Thyroid gland (tissue), 4 donors: Measurements from ENCODE around the gene UPK1A. TPM values are rescaled to one million over a fixed set of nuclear protein-coding genes. Genes with fewer than 3 reads are reported as not detected.

Source experiments
- DNase-seq, 2 donors: peaks; one replicate each; pipeline ENCODE4 v3.0.0-alpha.2; 2019
- H3K27ac ChIP-seq, 3 donors: fragments of 200-600 bp; sonication (generic); 1 replicate in 2 of 3; 2 replicates in 1 of 3; pipeline ENCODE4 v1.5.1; 2016 to 2019; ENCODE audit warnings: mild to moderate bottlenecking in 1 of 3, moderate library complexity in 1 of 3
- H3K27me3 ChIP-seq: fragments of 200-600 bp; sonication (generic); one replicate; pipeline ENCODE4 v1.5.1; 2019
- H3K36me3 ChIP-seq, 2 donors: fragments of 200-600 bp; sonication (generic); one replicate each; pipeline ENCODE4 v1.5.1; 2016 to 2019
- H3K4me1 ChIP-seq, 2 donors: fragments of 200-600 bp; sonication (generic); one replicate each; pipeline ENCODE4 v1.5.1; 2017 to 2019
- H3K4me3 ChIP-seq, 3 donors: fragments of 200-600 bp; sonication (generic); replicated peaks in 1 of 3; 1 replicate in 2 of 3; 2 replicates in 1 of 3; pipeline ENCODE4 v1.5.1; 2016; ENCODE audit warnings: mild to moderate bottlenecking in 1 of 3
- H3K9me3 ChIP-seq: fragments of 200-600 bp; sonication (generic); one replicate; pipeline ENCODE4 v1.5.1; 2017
- CTCF ChIP-seq, 6 experiments: fragments of 200-600 bp in 3 of 6; fragments of 450-650 bp in 3 of 6; sonication (generic) in 3 of 6; IDR thresholded peaks; one replicate each; pipeline ENCODE4 v1.5.1; 2016 to 2019; ENCODE audit warnings: antibody characterized with exemption in 6 of 6, mild to moderate bottlenecking in 2 of 6, inconsistent platforms in 1 of 6, moderate library complexity in 1 of 6
- POLR2A ChIP-seq, 2 donors: fragments of 450-650 bp; IDR thresholded peaks; one replicate each; pipeline ENCODE4 v1.6.1; 2017; ENCODE audit warnings: antibody characterized with exemption in 2 of 2, mild to moderate bottlenecking in 2 of 2, moderate library complexity in 1 of 2
- WGBS, 2 donors: methylation state at CpG; one replicate each; pipeline ENCODE4 v1.1.5; 2017; 5-methylcytosine and 5-hydroxymethylcytosine counted together
- intact Hi-C: fragments of 100-400 bp; cut with DNase I; formaldehyde crosslinking; loops from one replicate; pipeline ENCODE4 v1.15.1; 2023
- total RNA-seq, 4 donors: library from RNA; depleted of rRNA; stranded (reverse); fragments of >200 nt; gene quantifications; one replicate each; pipeline ENCODE4 v1.2.3, GENCODE V29; 2016

Gene UPK1A
- total RNA-seq, 4 donors from 2014 or later, result not detected

- peak; percentile 97 to 98 for DNase-seq
- Histone ChIP-seq H3K4me1 (peaks cover 19 to 32% of the 10 kb centered on the region in 2 donors), H3K36me3 (no peaks in the 10 kb centered on the region), H3K27ac (peak overlapping the region; percentile 55 to 88 (median 62)), H3K27me3 (no peaks in the 10 kb centered on the region), H3K4me3 (peak overlapping the region; percentile 8 to 69 (median 47)), H3K9me3 (no peaks in the 10 kb centered on the region)
- WGBS, 2 donors, result 0% methylated on average over 15 to 16 of the region's 60 CpGs
- TF ChIP-seq POLR2A (IDR thresholded peaks at IDR 0.05) (peak in 1 of 2 donors; percentile 60), CTCF (IDR thresholded peaks at IDR 0.05) (peak in 1 of 6 experiments; percentile 13)
- intact Hi-C loops, result no loop called here
These were observed 21.9 kb upstream of the UPK1A start for GRCh38 chr19:35644206-35644986.

DNA sequence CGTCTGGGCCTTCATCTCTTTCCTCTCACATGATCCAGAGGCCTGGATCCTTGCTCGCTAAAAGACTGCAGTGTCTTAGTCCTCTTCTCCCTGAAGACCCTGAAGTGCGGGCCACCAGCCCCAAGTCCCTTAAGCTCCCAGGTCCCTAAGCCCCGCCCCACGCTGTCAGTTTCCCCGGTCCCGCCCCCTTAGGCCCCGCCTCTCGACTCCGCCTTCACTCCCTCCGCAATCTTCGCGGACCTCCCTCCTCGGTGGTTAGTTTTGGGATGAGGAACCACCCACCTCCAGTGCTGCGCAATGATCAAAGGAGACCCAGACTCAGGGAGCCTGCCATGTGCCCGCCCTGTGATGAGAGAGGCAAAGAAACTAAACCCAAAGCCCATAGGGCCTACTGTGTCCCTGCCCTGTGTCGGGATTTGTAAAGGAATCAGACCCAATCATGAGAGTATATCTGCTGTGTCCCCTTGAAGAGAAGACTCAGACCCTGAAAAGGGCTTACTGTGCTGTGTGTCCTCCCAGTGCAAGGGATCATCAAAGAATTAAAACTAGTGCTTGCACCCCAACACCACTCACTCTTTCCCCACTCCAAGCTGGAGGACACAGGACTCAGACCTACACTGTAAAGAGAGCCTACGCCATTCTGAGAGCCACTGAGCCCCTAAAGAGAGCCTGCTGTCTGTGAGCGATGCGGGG is 21.2 kb upstream of the UPK1A start:
- WGBS, 2 donors, result 22 to 24% methylated on average over 13 to 19 of the region's 20 CpGs
- Histone ChIP-seq H3K27me3 (no peaks in the 10 kb centered on the region), H3K4me1 (peaks cover 19 to 37% of the 10 kb centered on the region in 2 donors), H3K9me3 (no peaks in the 10 kb centered on the region), H3K4me3 (peak overlapping the region in 1 of 3 donors; percentile 47), H3K36me3 (no peaks in the 10 kb centered on the region), H3K27ac (peak overlapping the region; percentile 30 to 88 (median 55))
- TF ChIP-seq CTCF (IDR thresholded peaks at IDR 0.05) (no peak), POLR2A (IDR thresholded peaks at IDR 0.05) (no peak)
- intact Hi-C loops, result no loop called here
- DNase-seq, result peak; percentile 71 to 79

DNA sequence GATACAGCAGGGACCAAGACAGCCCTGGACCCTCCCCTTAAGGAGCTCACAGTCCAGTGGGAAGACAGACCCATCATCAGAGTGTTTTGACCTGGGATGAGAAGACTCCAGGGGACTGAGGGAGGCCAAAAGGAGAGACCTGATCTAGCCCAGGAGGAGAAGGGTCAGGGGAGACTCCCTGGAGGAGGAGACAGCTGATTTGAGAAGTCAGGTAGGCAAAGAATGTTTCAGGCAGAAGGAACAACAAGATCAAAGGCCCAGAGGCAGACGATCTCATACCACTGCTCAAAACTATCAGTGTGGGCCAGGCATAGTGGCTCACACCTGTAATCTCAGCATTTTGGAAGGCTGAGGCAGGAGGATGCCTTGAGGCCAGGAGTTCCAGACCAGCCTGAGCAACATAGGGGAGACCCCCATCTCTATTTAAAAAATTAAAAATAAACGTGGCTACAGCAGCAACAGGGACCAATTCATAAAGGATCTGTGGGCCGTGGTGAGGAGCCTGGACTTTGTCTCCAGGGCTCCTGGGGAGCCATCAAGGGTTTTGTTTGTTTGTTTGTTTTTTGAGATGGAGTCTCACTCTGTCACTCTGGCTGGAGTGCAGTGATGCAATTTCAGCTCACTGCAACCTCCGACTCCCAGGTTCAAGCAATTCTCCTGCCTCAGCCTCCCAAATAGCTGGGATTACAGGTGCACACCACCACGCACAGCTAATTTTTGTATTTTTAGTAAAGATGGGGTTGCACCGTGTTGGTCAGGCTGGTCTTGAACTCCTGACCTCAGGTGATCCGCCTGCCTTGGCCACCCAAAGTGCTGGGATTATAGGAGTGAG is 20.4 kb upstream of the UPK1A start:
- TF ChIP-seq POLR2A (IDR thresholded peaks at IDR 0.05) (no peak), CTCF (IDR thresholded peaks at IDR 0.05) (no peak)
- intact Hi-C loops, result no loop called here
- H3K27ac ChIP-seq, result no peak overlapping the region
- no peaks in the 10 kb centered on the region for H3K27me3 ChIP-seq
- WGBS, 2 donors, result 77 to 78% methylated on average over 7 of the region's 7 CpGs
- no peaks in the 10 kb centered on the region for H3K36me3 ChIP-seq
- no peak for DNase-seq
- peaks cover 19 to 37% of the 10 kb centered on the region in 2 donors for H3K4me1 ChIP-seq
- no peak overlapping the region for H3K4me3 ChIP-seq
- no peaks in the 10 kb centered on the region for H3K9me3 ChIP-seq

GRCh38 chr19:35648017-35648961 is 18.0 kb upstream of the UPK1A start, which contains the start of gene COX6B1:
Gene COX6B1 (plus strand): TSS chr19:35648323. CDS start chr19:35651244, 2,921 bp downstream.
- peak; percentile 96 to 97 for DNase-seq
- TF ChIP-seq CTCF (IDR thresholded peaks at IDR 0.05) (no peak), POLR2A (IDR thresholded peaks at IDR 0.05) (peak in 1 of 2 donors; percentile 80)
- Histone ChIP-seq H3K4me1 (peaks cover 15 to 21% of the 10 kb centered on the region in 2 donors), H3K27ac (peak within 1 kb of the TSS; percentile 11 to 71 (median 69)), H3K27me3 (no peaks in the 10 kb centered on the region), H3K9me3 (no peaks in the 10 kb centered on the region), H3K36me3 (peaks cover 0 to 23% of the 10 kb centered on the region in 2 donors), H3K4me3 (peak within 1 kb of the TSS; percentile 30 to 95 (median 64))
- intact Hi-C loops, result no loop called here
- 0 to 1% methylated on average over 30 to 34 of the region's 46 CpGs for WGBS, 2 donors
